HG03108 (cell line): ENCODE data around the gene BEND3.
"Not testable (repeated sequence)": the region's sequence is repeated elsewhere in the genome, so short reads cannot be mapped to it uniquely, and the experiment has no call there.

ENCODE experiments used
- ATAC-seq: cut with Tn5 transposase; IDR thresholded peaks from one replicate; pipeline ENCODE4 v1.9.1; 2021; ENCODE audit warnings: moderate library complexity; ENCODE audit not compliant: unreplicated experiment

Gene BEND3

DNA sequence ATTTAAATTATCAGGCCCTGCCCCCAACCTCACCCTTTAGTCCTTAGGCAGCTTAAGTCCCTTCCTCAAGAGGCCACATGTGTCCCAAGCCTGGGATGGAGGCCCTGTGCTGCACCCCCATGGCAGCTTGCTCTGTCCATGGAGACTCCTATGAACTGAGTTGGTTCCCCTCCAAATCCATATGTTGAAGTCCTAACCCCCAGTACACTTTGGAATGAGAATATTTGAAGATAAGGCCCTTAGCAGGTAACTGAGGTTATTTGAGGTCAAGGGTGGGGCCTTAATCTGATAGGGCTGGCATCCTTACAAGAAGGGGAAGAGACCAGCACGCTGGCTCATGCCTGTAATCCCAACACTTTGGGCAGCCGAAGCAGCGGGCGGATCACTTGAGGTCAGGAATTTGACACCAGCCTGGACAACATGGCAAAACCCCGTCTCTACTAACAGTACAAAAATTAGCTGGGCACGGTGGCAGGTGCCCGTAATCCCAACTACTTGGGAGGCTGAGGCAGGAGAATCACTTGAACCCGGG is 6.7 kb upstream of the BEND3 start:
- ATAC-seq, result no peak

DNA sequence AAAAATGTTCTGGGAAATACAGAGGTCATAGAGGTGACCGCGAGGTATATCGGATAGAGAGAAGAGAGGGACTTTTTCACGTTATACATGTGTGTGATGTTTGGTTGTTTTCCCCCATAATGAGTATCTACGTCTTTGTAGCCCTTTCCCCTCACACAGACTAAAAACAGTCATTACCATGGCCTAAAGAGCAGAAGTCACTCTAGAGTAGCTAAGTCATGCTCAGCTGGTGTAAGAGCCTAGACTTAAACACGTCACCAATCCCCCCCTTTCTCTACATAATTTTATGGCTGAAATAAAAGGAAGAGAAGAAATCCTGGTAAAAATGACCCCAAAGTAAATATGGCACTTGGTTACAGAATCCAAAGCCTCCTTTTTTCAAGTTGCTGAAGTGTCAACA is 6.0 kb upstream of the BEND3 start:
- ATAC-seq, result no peak

DNA sequence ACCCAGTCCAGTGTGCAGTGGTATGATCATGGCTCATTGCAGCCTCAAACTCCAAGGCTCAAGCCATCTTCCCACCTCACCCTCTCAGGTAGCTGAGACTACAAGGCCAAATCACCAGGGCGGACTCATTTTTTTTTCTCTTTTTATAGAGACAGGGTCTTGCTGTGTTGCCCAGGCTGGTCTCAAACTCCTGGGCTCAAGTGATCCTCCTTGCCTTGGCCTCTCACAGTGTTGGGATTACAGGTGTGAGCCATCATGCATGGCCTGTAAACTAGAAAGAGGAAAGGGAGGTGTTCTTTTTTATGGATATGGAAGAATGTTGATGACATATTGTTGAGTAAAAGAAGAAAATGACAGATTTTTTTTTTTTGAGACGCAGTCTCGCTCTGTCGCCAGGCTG is 5.1 kb upstream of the BEND3 start:
- ATAC-seq, result no peak

DNA sequence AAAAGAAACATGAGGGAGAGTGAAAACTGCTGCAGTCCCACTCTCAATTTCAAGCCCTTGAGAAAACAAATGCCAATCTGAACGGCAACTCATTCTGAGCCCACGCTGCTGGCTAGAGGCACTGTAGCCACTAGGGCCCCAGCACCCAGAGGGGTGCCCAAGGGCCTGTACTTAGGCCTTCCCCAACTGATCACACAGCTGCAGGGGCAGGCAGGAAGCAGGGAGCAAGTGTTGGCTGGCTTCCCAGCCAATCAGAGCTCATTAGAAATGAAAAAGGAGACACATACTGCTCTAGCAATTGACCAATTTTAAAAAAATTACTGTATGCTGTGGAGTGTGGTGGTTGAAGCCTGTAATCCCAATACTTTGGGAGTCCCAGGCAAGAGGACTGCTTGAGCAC is 3.7 kb upstream of the BEND3 start:
- ATAC-seq, result no peak

DNA sequence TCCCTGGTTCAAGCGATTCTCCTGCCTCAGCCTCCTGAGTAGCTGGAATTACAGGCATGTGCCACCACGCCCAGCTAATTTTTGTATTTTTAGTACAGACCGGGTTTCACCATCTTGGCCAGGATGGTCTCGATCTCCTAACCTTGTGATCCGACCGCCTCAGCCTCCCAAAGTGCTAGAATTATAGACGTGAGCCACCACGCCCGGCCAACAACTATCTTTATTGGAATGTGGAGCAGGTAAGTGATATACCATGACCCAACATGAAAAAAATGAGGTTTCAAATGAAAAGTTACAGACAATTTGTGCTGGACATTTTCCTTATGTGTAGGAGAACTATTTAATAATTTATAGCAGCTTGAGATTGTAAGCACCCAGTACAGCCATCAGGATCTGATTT is 3.2 kb upstream of the BEND3 start:
- ATAC-seq, result not testable (repeated sequence)

DNA sequence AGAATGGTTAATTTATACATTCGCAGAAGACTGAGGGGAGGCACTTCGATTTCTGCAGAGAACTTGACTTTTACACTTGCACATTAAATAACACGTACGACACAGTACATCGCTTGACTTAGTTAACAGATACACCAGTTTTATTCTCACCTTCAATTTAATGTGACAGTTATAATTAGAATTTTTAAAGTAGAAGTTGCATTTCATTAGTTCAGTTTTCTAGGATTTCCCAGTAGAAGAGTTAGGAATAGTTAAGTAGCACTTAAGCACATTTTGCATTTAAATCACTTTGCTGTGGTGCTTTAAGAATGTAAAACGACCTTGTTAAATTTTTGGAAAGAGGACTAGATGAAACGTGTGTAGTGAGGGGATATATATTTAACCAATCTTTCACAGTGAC is 1.6 kb upstream of the BEND3 start:
- ATAC-seq, result no peak

DNA sequence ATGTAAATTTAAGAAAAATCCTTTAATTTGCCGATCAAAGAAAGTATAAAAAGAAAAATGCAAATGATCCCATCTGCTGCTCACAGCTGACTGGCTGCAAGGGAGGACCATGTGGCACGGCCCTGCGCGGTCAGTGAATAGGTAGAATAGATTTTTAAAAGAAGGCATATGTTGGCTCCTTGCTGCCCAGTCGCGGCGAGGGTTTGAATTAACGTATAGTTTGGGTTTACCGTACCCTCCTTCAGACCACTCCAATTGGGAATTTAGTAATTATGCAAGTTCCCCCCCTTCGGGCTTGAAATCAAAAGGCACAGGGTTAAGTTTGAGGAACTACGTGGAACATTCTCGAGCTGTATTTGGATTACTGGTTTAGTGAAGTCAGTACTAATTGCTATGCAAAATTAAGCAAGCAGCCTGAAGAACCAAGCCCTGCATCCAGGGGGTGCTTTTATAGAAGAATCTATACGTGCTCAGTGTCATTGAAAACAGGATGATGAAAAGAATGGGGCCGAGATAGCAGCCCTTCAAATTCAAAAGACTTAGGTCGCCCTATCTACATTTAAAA is 1.1 kb upstream of the BEND3 start:
- ATAC-seq, result no peak

DNA sequence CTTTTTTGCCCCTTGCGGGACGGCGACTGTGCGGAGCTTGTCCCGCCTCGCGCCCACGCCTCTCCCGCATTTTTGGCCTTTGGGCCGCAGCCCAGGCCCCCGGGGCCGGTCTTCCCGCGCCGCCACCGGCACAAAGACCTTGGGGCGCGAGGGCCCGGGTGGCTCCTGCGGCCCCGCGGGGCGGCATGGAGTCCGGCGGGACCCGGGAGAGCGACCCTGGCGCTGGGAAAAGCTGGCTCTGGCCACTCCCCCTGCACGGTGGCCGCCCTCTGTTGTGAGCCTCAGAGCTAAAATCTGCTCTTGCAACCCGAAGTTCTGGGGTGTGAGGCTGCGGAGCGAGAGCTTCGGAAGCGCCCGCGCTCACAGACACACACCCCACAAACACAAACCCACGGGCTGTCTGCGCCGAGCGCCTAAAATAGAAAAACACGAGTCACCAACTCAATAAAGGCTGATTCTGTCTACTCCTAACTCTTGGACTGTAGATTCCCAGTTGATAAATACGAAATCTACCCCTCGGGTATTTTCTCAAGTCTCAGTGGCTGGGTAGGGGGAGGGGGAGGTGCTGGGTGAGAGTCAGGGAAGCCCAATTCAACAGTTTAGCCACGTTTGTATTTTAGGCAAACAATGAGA is 496 bp upstream of the BEND3 start:
- no peak for ATAC-seq

DNA sequence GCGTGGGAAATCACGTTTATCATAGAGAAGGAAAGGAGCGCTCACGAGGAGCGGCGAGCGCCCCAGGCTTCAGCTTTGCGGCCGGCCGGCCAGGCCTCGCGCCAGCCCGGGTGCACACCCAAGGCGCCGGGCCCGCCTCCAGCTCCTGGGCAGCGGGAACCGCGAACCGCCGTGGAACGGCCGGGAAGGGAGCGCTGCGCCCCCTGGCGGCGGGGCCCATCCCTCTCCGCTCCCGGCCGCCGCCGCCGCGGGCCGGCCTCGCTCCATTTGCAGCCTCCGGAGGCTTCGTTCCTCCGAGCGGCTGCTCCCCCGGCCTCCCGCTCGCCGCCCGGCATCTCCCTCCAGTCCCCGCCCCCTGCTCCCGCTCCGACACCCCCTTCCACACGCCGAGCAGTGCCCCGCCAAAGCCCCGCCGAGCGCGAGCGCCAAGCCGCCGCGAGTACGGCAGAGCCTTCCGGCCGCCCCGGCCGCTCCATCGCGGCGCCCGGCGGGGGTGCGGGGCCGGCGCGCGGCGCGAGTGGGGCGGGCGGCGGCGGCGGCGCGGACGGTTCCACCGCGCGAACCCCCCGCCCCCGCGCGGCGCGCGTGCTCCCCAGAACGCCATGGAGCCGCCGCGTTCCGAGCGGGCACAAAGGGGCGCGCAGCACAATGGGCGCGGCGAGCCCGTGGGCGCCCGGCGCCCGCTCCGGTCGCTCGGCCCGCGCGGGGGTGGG is 946 bp downstream of the BEND3 start:
- ATAC-seq, result peak; percentile 58

DNA sequence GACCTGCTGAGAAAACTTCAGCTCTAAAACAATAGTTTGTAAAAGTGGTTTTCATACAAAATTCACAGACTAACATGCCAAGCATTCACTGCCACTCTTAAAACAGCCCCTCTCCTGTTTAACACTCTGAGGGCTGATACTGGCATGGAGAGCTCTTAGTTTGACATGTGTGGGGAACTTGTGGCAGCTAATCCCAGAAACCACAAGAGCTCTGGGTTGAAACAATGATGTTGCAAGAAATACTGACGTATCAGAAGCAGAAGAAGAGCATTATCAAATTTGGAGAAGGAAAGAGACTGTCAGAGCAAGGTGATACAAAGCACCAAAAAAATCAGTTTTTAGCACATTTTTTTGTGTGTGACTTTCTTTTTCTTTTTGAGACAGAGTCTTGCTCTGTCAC is 5.1 kb downstream of the BEND3 start:
- no peak for ATAC-seq

DNA sequence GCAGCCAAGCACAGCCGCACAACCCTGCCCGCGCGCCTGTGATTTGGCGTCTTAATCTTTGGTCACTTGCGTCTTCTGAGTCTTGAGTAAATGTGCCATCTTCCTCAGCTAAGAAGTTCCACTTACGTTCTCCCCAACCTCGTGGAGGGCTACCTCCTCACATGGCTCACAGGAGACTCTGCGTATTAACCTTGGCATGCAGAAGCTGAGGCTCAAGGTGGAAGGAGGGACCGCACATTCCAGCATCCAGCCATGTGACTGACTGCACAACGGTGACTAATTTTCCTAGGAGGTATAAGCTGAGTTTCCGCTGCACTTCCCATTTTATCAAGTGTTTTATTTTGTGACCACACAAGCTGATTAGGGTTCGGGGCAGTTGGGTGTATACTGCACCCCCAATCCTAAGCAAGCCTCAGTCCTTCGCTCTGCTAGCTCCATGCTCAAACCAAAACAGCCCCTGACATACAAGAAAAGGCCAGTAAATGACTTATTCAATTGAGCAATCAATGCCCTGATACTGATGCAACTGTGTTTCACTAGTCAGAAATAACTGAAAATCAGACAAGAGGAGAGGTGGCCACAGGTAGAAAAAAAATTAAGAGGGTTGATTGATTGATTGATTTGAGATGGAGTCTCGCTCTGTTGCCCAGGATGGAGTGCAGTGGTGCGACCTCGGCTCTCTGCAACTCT is 7.0 kb downstream of the BEND3 start:
- ATAC-seq, result no peak

DNA sequence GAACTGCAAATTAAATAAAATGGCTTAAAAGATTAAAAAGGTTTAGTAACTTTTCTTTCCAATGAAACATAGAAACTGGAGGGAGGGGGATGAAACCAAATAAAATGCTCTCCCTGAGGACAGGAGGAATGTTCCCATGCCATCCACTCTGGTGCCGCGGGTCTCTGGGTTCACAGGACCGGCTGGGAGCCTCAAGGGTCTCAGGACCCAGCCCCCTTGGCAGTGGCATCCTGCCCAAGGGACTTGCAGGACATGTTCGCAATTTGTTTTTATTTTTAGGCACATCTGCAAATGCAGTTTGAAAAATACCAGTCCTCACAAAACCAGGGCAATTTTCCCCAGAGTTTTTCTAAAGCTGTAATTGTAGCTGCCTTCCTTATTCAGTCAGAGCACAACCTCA is 7.5 kb downstream of the BEND3 start:
- ATAC-seq, result no peak

DNA sequence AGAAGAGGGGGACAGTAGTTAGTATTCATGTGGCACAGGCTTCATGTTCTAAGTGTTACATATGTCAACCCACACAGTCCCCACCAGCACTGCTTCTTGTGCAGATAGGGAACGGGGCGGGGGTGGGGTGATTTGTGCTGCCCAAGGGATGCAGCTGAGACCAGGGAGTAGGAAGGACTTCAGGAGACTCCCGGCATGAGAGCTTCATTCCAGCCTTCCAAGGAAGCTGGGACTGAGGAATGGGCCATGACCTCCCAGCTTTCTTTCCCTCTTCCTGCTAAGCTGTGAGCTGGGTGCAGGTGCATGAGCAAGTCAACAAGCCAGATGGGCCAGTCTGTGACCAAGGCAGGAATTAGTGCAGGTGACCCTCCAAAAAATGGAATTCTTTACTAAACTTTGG is 9.2 kb downstream of the BEND3 start:
- ATAC-seq, result no peak

DNA sequence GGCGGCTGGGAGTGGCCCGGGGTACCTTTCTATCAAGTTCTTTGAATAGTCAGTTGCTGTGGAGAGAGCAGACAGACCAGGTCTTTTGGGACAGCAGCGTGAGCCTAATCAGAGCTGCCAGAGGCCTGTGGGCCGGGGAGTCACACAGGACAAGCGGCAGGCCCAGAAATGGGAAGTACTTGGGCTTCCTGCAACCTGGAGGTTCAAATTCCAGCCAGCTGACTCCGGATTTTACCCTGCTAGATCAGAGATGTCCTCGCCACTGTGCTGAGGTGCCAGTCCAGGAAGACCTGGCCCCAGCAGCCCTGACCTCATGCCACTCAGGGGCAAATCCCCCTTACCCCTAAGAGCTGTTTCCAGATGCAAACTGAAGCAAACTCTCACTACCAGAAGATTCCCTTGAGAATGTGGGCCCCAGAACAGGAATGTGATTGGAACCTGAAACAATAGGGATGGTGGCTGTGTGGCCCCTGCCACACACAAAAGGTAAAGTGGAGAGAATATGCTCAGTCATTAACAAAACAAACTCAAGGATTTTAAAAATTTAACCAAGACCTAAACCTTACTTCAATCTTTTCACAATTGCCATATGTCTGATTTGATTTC is 9.7 kb downstream of the BEND3 start:
- ATAC-seq, result no peak

DNA sequence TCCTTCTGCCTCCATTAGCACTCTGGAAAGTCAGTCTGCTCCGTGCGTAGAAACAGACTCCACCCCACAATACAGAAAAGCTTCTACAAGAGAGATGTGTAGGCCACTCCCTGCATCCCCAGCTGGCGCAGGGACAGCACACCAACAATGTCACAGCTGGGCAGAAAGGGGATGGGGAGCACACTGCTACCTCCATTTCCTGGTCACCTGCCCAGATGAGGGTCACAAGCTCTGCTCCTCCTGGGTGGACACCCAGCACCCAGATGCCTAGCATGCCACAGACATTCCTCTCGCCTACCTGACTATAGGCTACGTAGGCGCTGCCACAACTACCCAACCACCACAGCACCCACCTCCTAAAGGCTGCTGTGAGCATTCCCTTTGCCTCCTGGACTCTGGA is 12.2 kb downstream of the BEND3 start:
- ATAC-seq, result no peak

DNA sequence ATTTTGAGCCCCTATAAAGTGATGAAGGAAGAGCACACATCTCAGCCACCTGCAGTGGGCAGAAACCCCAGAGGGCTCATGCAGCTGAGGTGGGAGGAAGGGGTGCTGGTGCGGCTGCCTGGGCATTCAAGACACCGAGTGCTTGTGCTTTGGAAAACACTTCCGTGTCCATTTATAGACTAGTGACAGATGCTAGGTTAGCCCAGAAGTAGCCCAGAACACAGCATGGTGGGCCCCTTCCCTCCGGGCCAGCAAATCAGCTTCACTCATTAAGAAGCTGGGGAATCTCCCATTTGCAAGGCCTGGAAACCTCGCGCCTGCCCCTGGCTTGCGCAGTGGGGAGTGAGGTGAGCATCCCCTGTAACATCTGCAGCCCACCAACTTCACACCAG is 12.9 kb downstream of the BEND3 start:
- ATAC-seq, result no peak

DNA sequence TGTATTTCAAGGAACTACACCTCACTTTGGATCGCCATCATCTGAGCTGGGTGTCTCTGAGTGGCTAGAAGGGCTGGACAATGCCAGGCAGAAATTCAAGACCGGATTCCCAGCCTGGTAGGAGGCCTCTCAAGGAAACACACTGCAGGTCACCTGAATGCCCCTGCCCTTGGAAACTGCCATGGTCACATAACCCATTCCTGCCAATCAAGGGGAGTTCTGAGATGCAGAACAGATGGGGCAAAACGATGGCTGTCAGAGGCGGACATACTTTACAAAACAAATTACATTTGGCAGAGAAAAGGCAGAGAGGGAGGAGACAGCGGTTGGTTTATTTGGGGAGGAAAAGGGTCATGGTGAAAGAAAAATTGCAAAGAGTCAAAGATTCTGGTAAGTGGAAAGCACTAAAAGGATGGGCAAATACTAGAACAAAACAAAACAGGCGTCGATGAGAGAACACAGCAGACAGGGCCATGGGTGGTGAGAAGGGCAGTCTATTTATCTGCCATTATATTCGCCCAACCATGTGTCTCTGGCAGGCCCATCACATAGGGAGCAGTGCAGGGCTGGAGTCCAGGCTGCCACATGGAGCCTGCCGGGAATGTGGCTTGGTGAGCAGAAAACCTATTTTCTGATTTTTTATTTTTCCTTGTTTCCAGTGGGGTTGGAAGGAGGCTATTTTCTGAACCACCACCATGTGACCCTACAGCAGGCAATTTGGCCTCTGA is 13.5 kb downstream of the BEND3 start:
- ATAC-seq, result no peak

DNA sequence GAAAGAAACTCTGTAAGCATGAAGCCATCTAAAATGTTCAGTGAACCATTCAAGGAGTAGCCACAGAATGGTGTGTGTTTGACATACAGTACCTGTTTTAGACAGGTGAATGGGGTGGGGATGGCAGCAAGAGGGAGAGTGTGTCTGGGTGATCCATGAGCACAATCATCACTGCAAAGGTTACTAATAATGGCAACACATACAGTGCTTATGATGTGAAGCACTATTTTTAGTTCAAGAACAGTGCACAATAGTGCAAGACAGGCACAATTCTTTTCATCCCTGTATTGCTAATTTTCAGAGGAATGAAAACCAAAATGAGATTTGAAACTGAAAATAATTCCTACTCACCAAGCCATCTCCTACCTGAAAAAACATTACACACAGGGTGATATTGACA is 14.1 kb downstream of the BEND3 start:
- no peak for ATAC-seq

DNA sequence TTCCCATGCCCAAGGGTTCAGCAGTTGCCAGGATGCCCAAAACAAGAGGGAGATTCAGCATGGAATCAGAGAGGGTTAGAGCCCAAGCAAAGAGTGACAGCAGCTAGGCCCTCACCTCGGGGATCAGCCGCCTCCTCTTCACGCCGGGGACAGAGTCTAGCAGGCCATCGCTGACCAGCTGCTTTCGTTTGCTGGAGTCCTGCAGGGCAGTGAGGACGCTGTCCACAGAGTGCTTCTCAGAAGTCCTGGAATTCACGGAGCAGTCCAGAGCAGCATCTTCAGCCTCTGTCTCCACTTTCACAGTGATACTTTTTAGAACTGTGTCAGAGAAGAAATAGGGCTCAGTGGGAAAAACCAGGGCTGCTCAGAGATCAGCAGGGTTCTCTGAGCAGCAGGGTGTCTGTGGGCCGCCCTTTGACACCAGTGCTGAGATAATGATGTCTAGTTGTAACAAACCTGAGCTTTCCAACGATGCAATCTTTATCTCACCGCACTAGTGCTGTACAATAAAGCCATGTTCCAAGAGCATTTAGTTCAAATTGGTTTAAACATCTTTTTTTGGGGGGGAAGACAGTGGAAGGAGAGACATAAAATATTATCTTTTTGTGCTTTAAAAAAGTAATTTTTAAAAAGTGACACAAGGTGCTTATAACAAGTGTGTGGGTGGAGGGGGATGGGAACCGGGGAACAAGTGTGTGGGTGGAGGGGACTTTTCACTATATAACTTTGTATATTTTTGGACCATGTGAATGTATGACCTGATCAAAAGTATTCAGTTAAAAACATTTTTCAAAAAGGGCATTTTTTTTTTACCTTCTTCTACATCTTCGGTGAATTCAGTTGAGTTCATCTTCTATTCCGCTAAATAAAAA is 16.6 kb downstream of the BEND3 start:
- ATAC-seq, result no peak

DNA sequence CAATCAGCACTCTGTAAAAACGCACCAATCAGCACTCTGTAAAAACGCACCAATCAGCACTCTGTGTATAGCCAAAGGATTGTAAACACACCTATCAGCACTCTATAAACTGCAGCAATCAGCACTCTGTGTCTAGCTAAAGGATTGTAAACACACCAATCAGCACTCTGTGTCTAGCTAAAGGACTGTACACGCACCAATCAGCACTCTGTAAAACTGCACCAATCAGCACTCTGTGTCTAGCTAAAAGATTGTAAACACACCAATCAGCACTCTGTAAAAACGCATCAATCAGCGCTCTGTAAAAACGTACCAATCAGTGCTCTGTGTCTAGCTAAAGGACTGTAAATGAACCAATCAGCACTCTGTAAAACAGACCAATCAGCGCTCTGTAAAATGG is 30.9 kb downstream of the BEND3 start:
- not testable (repeated sequence) for ATAC-seq
